ENCODE measurements around the gene GLS.

DNA sequence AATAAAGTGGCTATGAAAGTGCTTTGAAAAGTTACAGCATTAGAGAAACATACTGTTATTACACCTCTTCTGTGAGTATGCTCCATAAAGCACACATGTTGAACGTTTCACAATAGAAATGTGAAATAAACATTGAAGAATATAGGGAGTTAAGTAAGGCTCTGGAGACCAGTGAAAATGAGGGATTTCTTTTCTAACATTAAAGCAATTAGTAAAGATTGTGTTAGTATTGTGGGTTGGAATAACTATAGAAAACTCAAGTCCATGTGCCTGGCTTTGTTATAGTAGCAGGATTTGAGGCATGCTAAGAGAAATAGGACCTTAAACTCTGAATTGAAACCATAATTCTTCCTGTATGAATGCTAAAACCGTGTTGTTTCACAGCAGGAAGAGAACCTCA lies 63.1 kb downstream of the GLS start:
- TF ChIP-seq TAF1 (IDR thresholded peaks at IDR 0.05; ENCODE audit: borderline replicate concordance, low read depth, low read length) = no peak
- TF ChIP-seq POLR2AphosphoS5 (IDR thresholded peaks at IDR 0.05; ENCODE audit: low read depth, low read length) = no peak
